Measurements from ENCODE around the gene GATA1. TPM values are rescaled to one million over a fixed set of nuclear protein-coding genes. Genes with fewer than 3 reads are reported as not detected.

GATA1 gene
- total RNA-seq: not detected in 2 replicates

DNA sequence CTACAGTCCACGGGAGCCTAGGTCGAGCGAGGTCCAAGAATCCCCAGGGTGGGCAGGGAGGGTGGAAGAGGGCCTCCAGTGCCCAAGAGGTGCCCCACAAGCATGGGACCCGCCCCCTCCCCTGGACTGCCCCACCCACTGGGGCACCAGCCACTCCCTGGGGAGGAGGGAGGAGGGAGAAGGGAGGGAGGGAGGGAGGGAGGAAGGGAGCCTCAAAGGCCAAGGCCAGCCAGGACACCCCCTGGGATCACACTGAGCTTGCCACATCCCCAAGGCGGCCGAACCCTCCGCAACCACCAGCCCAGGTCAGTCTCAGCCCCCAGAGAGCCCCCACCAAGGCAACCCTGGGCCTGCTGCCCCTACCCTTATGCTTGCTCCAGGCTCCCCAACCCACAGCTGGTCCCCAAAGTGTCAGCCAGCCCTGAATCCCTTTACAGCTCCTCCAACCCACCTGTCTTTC is at the start of gene GATA1:
GATA1 (plus strand) TSS at position 250 of the 460 bp plus-strand sequence. CDS start 4,520 bp downstream, outside the sequence.

GRCh38 chrX:48761674-48762471 is 24.5 kb upstream of the GATA1 start, which contains the start of gene GLOD5:
TSS of gene GLOD5 (plus strand) at chrX:48761747. CDS start at chrX:48761791, 44 bp downstream.

DNA sequence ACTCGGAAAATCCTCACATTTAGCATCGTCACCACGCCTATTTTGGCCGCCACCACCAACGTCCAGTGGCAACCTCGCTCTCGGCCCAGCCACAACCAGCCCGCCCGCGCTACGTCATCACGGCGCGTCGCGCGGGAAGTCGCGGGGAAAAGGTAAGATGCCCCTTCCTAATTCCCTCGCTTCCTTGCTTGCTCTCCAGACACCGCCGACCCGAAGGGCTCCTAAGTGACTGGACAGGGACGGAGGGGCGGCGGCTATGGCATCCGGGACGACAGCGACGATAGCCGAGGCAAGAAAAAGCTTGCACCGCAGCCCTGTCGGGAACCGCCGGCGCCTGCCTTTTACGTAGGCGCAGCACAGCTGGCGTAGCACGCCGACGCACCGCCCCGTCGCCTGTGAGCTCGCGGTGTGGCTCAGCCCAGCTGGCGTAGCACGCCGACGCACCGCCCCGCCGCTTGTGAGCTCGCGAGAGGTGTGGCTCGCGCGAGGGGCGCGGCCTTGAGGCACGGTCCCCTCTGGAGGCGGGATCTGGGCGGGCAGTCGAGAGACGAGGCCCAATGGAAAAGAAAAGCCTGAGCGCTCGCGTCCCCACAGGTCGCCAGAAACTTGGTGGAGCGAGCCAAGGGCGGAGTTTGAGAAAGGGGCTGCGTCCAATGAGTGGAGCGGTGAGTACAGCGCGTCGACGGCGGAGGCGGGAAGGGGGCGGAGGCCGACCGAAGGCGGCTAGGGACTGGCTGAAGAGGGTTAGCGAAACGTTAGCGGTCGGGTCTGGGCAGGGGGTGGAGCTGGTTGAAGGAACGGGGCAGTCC is 15.1 kb downstream of the GATA1 start, which contains the start of gene HDAC6:
HDAC6 (plus strand) TSS at position 788 of the 809 bp plus-strand sequence. CDS start 626 bp downstream, outside the sequence.

DNA sequence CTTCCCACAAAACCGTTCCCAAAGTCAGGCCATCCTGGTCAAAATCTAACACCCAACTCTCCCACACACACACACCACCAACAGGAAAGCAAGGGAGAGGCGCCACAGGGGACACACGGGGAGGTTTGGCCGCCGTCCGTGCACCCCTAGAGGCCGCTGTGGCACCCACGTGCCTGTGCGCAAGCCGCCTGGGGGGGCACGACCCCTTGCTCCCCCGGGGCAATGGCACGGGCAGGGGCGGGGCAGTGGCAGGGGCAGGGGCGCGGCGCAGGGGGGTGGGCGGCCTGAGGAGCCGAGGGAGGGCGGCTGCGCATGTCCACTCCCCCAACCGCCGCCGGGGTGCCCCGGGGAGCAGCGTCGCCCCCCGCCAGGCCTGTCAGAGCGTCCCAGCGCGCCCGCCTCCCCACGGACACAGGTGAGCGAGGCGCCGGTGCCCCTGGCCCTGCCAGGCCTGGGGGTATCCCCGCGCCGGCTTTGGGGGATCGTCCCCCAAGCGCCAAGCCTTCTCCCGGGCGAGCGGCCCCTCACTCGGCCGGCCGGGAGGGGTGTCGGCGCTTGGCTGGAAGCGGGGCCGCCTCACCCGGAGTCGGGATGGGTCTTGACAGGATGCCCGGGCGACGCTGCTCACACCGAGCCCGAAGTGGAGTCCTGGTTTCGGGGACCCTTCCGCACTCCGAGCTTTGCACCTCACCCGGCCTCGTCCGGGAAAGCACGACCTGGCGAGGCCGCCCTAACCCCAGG is 39.9 kb downstream of the GATA1 start, which contains the start of gene ERAS:
ERAS (plus strand) TSS at position 379 of the 741 bp plus-strand sequence. CDS start 2,611 bp downstream, outside the sequence.

DNA sequence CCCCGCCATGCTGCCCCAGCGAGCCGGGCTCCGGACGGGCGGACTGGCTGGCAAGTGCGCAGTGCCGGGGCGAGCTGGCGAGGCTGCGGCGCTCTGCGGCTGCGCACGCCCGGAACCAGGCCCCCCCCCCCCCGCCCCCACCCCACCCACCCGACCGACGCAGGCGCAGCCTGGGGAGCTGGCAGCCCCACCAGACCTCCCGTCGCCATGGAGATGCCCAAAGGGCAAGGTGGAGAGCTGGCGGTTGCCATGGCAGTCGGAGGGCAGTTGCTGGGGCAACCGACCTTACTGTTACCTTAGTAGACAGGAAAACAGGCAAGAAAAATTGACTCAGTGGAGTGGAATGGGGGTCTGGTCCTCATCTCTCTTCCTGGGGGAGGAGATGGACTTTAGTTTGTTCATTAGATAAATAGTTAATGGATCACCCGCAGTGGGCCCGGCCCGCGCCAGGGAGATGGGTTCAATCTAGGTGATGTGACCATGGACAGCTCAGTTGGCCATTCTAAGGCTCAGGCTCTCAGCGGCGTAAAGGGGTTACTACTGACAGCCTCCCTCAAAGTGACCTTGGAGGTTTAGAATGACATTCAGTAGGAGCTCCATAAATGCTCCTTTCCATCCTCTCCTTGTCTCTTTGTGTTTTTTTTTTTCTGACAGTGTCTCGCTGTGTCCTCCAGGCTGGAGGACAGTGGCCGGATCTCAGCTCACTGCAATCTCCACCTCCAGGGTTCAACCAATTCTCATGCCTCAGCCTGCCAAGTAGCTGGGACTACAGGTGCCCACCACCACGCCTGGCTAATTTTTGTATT is 49.3 kb downstream of the GATA1 start, which contains the start of gene PCSK1N:
PCSK1N (minus strand) TSS at position 87 of the 806 bp plus-strand sequence; CDS start at position 9, 78 bp downstream.

Other genes with a start within 250 kb of the GATA1 start
- 5.2 and 11.6 TPM in 2 replicates for gene TBC1D25, start 246.9 kb upstream of the GATA1 start, total RNA-seq
- 174 and 295 TPM in 2 replicates for gene RBM3, start 212.1 kb upstream of the GATA1 start, total RNA-seq
- 73.4 and 102 TPM in 2 replicates for gene WDR13, start 189.1 kb upstream of the GATA1 start, total RNA-seq
- gene WAS, start 102.8 kb upstream of the GATA1 start, total RNA-seq: 0.23 TPM in 1 of 2 replicates, not detected in the other
- 1.6 and 2.8 TPM in 2 replicates for gene SUV39H1, start 89.9 kb upstream of the GATA1 start, total RNA-seq
- gene GLOD5, start 24.8 kb upstream of the GATA1 start, total RNA-seq: not detected in 2 replicates
- 38.2 and 44.4 TPM in 2 replicates for gene HDAC6, start 15.5 kb downstream of the GATA1 start, total RNA-seq
- not detected in 2 replicates for gene ERAS, start 39.9 kb downstream of the GATA1 start, total RNA-seq
- 0.70 and 3.7 TPM in 2 replicates for gene PCSK1N, start 49.0 kb downstream of the GATA1 start, total RNA-seq
- 20.0 and 35.8 TPM in 2 replicates for gene TIMM17B, start 111.2 kb downstream of the GATA1 start, total RNA-seq
- 46.7 and 60.4 TPM in 2 replicates for gene PQBP1, start 111.3 kb downstream of the GATA1 start, total RNA-seq
- gene SLC35A2, start 125.1 kb downstream of the GATA1 start, total RNA-seq: 19.9 and 24.0 TPM in 2 replicates
- gene PIM2, start 132.4 kb downstream of the GATA1 start, total RNA-seq: 0.77 and 3.2 TPM in 2 replicates
- gene OTUD5, start 171.0 kb downstream of the GATA1 start, total RNA-seq: 34.2 and 36.8 TPM in 2 replicates
- gene KCND1, start 185.3 kb downstream of the GATA1 start, total RNA-seq: 2.0 and 3.5 TPM in 2 replicates
- 8.5 and 20.9 TPM in 2 replicates for gene GRIPAP1, start 215.7 kb downstream of the GATA1 start, total RNA-seq

Measured in pericardium fibroblast (primary cell).